NCI-H2029 treated with DMSO at 0.1 percent for 48 hours (cell line): ENCODE measurements around the gene RAB24.
"Not testable (repeated sequence)": the region's sequence is repeated elsewhere in the genome, so short reads cannot be mapped to it uniquely, and the experiment has no call there.

Experiments
- DNase-seq: peaks from one replicate; lab custom pipeline; 2025; lab: John Stamatoyannopoulos, UW

RAB24 gene

DNA sequence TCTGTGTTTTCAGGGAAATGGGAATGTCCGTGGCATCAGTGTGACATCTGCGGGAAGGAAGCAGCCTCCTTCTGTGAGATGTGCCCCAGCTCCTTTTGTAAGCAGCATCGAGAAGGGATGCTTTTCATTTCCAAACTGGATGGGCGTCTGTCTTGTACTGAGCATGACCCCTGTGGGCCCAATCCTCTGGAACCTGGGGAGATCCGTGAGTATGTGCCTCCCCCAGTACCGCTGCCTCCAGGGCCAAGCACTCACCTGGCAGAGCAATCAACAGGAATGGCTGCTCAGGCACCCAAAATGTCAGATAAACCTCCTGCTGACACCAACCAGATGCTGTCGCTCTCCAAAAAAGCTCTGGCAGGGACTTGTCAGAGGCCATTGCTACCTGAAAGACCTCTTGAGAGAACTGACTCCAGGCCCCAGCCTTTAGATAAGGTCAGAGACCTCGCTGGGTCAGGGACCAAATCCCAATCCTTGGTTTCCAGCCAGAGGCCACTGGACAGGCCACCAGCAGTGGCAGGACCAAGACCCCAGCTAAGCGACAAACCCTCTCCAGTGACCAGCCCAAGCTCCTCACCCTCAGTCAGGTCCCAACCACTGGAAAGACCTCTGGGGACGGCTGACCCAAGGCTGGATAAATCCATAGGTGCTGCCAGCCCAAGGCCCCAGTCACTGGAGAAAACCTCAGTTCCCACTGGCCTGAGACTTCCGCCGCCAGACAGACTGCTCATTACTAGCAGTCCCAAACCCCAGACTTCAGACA, 9.5 kb downstream of the RAB24 start:
- DNase-seq: no peak

DNA sequence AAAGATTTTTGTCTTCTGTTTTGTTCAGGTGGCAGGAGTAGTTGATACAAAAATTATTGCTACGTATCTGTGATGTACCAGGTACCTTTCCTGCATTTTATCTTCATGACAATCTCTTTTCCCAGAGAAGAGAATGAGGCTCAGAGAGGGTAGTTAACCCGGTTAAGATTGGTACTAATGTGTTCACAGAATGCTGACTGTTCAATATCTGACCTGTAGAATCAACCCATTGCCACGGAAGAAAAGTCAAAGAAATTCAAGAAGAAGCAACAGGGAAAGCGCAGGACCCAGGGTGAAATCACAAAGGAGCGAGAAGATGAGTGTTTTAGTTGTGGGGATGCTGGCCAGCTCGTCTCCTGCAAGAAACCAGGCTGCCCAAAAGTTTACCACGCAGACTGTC, 11.8 kb downstream of the RAB24 start:
- no peak for DNase-seq

DNA sequence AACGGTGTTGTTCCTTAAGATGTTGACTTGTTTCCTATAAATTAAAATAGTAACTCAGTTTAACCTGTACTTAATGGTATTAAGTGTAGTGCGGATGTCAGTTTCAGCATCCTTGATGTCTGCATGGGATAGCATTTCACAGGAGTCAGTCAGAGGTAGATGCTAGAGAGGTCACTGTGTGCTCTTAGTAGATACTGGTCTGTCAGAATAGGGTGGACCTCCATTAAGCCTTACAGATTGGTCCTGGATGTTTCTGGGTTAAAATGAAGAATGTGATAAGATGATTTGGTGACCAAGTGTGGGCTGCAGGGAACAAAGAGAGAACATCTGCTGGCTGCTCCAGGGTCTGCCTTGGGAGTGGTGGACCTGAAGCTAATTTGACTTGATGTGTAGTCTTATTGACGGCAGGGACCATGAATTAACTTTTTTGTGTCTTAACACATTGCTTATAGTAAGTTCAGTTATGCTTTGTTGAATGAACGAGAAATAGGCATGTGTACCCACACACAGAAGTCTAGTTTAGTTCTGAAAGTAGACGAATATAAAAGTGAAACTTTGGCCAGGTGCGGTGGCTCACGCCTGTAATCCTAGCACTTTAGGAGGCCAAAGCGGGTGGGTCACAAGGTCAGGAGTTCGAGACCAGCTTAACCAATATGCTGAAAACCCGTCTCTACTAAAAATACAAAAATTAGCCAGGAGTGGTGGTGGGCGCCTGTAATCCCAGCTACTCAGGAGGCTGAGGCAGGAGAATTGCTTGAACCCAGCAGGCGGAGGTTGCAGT, 12.5 kb downstream of the RAB24 start:
- DNase-seq: no peak

DNA sequence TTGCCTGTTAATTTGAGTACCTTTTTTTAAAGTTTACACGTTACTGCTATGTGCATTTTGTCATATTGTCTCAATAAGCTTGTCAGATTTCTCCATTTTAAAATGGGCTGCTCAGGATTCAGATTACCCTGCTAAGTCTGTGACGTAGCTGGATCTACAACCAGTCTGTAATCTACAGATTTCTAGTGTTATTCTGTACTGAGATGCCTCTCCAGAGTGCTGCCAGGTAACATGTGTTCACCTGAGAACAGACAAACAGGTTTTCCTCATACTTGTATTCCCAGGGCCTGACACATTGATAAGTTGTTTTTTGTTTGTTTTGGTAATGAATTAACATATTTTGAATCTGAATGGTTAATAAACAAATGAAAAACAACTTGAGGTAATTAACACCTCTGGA, 15.3 kb downstream of the RAB24 start:
- DNase-seq: no peak

DNA sequence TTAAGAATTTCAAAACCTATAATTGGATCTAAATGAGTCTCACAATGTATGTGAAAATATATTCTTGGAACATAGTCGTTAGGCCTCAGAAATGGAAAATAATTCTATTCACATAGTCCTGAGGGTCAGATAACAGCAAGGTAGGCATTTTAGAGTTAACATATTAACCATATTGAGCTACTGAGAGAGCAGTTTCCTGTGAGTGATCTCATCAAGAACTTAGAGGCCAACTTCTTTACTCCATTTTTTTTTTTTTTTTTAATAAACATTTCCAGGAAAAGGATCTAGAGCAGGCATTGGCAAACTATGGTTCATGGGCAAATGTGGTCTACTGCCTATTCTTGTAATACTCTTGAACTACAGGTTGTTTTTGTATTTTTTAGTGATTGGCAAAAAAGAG, 26.6 kb downstream of the RAB24 start:
- DNase-seq: no peak

DNA sequence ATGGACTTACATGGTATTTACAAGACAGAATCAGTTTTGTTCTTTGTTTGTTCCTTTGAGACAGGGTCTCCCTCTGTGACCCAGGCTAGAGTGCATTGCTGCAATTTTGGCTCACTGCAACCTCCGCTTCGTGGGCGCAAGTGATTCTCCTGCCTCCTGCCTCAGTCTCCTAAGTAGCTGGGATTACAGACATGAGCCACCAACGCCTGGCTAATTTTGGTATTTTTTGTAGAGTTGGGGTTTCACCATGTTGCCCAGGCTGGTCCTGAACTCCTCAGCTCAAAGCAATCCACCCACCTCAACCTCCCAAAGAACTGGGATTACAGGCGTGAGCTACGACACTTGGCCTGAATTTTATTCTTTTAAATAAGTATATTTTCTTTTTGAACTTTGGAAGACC, 27.6 kb downstream of the RAB24 start:
- no peak for DNase-seq

DNA sequence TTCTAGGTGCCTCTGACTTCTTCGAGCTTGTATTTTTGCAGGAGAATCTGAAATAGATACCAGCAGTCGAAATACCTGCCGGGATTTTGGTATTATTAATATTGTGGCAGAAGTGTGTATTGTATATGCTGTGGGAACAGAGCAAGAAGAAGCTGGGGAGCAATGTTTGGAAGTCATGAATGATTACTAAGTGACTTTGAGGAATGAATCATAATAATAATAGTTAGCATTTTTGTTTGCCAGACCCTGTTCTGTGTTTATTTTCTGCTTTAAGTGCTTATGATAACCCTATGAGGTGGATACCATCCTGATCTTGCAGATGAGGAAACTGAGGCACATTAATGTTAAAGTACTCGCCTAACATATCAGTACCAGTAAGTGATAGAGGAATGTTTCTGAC, 32.4 kb downstream of the RAB24 start:
- no peak for DNase-seq

DNA sequence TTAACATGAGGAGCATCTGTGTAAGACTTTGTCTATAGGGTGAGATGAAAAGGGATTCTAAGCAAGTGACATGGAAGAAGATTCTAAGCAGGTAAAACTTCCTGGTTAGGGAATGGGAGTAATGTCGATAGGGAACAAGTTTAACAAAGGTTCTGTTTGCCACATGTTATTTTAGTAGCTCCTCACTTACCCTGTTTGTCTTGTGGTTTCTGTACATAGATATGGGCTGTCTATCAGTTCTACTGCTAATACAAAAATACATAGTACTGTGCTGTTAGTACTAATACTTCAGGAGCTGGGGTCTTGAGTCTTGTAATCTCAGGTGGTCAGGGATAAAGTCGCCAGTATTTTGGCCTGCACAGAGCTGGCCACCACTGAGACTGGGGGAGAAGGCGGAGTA, 32.9 kb downstream of the RAB24 start:
- DNase-seq: no peak

DNA sequence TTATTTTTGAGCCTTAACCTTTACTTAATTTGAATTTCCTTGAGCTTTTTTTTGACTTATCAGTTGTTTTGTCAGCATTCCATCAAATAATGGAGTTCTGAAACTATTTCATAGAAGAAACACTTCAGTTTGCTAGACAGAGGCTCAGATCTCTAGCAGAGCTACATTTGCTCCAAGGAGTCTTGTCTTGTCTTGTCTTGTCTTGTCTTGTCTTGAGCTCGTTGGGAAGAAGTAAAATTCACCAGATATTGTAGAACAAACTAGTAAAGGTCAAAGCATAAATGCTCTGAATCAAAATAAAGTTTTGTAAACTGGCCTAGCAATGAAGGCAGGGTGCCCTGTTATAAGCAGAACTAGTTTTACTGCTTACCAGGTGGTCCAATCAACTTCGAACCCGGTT, 33.5 kb downstream of the RAB24 start:
- DNase-seq: no peak

DNA sequence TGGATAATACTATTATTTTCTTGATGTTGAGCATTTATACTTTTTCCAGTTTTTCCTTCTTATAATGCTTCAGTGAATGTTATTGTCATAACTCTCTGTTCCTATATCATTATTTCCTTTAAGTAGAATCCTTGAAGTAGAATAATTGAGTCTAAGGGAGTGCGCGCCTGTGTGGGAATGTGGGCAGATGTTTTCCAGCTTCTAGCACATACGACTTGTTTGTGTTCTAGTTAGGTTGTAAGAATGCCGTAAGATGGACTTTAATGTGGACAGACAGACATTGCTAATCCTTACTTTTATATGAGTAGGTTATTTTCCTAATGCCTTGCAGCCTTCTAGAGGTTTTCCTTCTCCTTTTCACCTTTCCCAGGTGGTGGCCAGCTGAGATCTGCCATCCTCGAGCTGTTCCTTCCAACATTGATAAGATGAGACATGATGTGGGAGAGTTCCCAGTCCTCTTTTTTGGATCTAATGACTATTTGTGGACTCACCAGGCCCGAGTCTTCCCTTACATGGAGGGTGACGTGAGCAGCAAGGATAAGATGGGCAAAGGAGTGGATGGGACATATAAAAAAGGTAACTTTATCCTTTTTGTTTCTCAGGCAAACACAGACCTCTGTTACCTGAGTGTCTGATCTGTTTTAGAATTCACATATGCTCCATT, 34.2 kb downstream of the RAB24 start:
- no peak for DNase-seq

DNA sequence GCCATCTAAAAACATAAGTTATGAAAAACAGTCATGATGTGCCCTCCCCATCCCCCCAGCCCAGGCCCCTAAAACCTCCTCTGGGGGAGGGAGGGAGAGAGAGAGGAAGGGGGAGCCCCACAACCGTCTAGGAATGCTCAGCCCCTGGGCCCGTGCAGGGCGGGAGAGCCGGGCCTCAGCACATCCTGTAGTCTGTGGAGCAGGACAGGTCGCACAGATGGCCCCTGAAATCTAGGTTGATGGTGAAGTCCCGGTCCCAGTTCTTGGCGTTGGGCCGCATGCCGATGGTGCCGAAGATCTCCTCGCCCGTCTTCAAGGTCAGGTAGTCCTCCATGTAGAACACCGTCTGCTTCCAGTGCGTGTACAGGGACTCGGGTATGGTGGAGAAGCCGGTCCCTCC, 38.1 kb downstream of the RAB24 start:
- no peak for DNase-seq

DNA sequence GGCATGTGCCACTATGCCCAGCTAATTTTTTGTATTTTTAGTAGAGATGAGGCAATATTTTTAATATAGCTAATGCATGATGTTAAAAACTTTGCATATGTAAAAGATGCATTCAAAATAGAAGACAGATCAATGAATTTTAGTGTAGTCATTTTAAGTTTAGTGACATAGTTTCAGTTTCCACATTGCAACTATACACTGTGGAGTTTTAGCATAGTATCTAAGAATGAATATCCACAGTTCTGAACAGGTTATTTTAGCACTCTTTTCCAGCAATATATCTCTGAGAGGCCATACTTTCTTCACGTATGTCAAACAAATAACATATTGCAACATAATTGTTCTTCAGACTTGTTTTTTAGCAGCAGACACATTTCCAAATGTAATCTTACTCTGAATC, 39.3 kb downstream of the RAB24 start:
- no peak for DNase-seq

DNA sequence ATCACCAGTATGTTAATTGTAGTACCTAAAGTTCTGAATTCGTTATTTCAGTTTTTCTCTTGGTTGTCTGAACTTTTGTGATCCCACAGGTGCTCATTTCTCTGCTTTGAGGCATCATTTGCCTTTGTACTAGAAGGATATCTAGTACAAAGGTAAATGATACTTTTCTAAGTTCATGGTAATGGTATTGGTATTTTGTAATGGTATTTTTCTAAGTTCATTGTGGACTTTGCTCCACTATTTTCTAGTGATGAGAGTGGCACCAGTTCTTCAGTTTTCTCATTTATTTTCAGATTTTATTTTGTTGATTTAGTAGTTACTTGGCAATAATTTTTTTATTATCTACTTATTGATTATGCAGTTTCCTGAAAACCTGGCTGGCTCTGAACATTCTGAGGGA, 42.0 kb downstream of the RAB24 start:
- DNase-seq: no peak

DNA sequence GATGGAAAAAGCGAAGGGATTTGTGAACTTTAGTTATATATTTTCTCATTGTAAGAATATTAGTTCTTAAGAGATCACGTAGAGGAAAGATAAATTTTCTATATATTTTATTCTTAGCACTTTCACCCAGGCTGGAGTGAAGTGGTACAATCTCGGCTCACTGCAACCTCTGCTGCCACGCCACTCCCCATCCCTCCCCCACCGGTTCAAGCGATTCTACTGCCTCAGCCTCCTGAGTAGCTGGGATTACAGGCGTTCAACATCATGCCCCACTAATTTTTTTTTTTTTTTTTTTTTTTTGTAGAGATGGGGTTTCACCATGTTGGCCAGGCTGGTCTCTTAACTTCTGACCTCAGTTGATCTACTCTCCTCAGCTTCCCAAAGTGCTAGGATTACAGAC, 42.6 kb downstream of the RAB24 start:
- no peak for DNase-seq

DNA sequence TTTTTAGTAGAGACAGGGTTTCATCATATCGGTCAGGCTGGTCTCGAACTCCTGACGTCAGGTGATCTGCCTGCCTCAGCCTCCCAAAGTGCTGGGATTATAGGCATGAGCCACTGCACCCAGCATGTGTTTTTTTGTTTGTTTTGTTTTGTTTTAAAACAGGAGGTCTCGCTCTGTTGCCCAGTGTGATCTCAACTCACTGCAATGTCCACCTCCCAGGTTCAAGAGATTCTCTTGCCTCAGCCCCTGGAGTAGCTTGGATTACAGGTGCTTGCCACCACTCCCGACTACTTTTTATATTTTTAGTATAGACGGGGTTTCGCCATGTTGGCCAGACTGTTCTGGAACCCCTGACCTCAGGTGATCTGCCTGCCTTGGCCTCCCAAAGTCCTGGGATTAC, 44.8 kb downstream of the RAB24 start:
- not testable (repeated sequence) for DNase-seq

DNA sequence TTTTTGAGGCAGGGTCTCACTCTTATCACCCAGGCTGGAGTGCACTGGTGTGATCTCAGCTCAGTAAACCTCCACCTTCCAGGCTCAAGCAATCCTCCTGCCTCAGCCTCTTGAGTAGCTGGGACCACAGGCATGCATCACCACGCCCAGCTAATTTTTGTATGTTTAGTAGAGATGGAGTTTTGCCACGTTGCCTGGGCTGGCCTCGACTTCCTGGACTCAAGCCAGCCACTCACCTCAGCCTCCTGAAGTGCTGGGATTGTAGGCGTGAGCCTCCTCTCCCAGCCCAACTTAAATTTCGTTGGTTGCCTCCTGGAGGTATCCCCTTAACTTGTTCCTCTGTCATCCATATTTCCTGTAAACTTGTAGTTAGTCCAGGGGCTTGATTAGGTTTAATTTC, 47.2 kb downstream of the RAB24 start:
- peak; percentile 12 for DNase-seq

DNA sequence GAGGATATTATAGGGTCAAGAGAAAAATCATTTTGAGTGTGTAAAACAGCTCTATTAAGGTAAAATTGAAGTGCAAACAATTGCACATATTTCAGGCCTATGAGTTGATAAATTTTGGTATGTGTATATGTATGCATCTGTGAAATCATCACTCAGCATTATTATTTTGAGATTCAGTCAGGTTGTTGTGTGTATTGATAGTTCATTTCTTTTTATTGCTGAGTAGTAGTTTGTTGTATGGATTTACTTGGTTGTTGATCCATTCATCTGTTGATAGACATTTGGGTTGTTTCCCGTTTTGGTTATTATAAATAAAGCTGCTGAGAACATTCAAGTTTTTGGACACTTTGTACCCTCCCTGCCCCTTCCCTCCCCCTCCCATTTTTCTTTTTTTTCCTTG, 50.3 kb downstream of the RAB24 start:
- no peak for DNase-seq
